Peyer's patch (tissue), 4 donors: ENCODE measurements around the gene ZNF664. TPM values are rescaled to one million over a fixed set of nuclear protein-coding genes. Genes with fewer than 3 reads are reported as not detected.

Experiments
- DNase-seq, 3 donors: peaks; one replicate each; pipeline ENCODE4 v3.0.0-alpha.2; 2017 to 2019
- H3K27ac ChIP-seq, 4 donors: fragments of 200-600 bp; sonication (generic); one replicate each; pipeline ENCODE4 v1.5.1; 2016 to 2019
- H3K27me3 ChIP-seq, 2 donors: fragments of 200-600 bp; sonication (generic); one replicate each; pipeline ENCODE4 v1.5.1; 2019
- H3K36me3 ChIP-seq, 3 donors: fragments of 200-600 bp; sonication (generic); one replicate each; pipeline ENCODE4 v1.5.1; 2016 to 2019
- H3K4me1 ChIP-seq, 4 donors: fragments of 200-600 bp; sonication (generic); one replicate each; pipeline ENCODE4 v1.5.1; 2016 to 2019
- H3K4me3 ChIP-seq, 4 donors: fragments of 200-600 bp; sonication (generic); 1 replicate in 3 of 4; 2 replicates in 1 of 4; pipeline ENCODE4 v1.5.1; 2016 to 2019; ENCODE audit warnings: mild to moderate bottlenecking in 1 of 4
- H3K9me3 ChIP-seq, 4 donors: fragments of 200-600 bp; sonication (generic); one replicate each; pipeline ENCODE4 v1.5.1; 2016 to 2019; ENCODE audit warnings: mild to moderate bottlenecking in 1 of 4
- POLR2A ChIP-seq, 2 donors: fragments of 450-650 bp; IDR thresholded peaks; one replicate each; pipeline ENCODE4 v1.5.1; 2017; ENCODE audit warnings: antibody characterized with exemption in 2 of 2, mild to moderate bottlenecking in 2 of 2, moderate library complexity in 2 of 2
- total RNA-seq, 4 donors: library from RNA; depleted of rRNA; stranded (reverse); fragments of >200 nt; gene quantifications; one replicate each; pipeline ENCODE4 v1.1.0, GENCODE V29; 2016
- TF ChIP-seq, protein P1 (sequence below), 6 experiments: fragments of 450-650 bp in 4 of 6; fragments of 200-600 bp in 2 of 6; sonication (generic) in 1 of 6; IDR thresholded peaks; one replicate each; pipeline ENCODE4 v1.5.1; 2017 to 2019; ENCODE audit warnings: antibody characterized with exemption in 6 of 6, mild to moderate bottlenecking in 3 of 6, moderate library complexity in 1 of 6

Gene ZNF664
- total RNA-seq, 4 donors from 2014 or later = 75.9 to 160 (median 114) TPM

DNA sequence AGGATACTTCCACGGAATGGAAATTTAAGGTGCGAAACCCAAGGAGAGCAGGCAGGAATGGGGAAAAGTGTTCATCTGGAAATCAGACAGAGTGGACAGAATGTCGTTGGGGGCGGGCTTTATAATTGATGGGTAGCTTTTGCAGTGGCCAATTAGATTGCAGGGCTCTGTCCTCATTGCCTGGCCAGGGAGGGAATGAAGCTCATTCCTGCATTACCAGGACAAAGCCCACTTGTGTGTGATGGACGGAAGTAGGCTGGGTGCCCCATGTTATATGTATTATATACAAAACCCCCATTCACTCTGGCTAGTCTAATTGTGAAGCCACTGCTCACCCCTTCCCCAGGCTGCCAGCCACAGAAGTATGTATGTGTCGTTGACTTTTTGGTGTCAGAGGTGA lies 23.6 kb downstream of the ZNF664 start:
- TF ChIP-seq POLR2A (IDR thresholded peaks at IDR 0.05) = no peak
- TF ChIP-seq, protein P1, sequence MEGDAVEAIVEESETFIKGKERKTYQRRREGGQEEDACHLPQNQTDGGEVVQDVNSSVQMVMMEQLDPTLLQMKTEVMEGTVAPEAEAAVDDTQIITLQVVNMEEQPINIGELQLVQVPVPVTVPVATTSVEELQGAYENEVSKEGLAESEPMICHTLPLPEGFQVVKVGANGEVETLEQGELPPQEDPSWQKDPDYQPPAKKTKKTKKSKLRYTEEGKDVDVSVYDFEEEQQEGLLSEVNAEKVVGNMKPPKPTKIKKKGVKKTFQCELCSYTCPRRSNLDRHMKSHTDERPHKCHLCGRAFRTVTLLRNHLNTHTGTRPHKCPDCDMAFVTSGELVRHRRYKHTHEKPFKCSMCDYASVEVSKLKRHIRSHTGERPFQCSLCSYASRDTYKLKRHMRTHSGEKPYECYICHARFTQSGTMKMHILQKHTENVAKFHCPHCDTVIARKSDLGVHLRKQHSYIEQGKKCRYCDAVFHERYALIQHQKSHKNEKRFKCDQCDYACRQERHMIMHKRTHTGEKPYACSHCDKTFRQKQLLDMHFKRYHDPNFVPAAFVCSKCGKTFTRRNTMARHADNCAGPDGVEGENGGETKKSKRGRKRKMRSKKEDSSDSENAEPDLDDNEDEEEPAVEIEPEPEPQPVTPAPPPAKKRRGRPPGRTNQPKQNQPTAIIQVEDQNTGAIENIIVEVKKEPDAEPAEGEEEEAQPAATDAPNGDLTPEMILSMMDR (IDR thresholded peaks at IDR 0.05) = no peak
- Histone ChIP-seq H3K4me3 (no peak overlapping the region), H3K4me1 (peaks cover 0 to 13% (median 0%) of the 10 kb centered on the region in 4 donors), H3K36me3 (peaks cover 0 to 54% (median 0%) of the 10 kb centered on the region in 3 donors), H3K9me3 (no peaks in the 10 kb centered on the region), H3K27me3 (no peaks in the 10 kb centered on the region), H3K27ac (no peak overlapping the region)
- no peak for DNase-seq

GRCh38 chr12:123997033-123997822 lies 24.2 kb downstream of the ZNF664 start:
- TF ChIP-seq, protein P1 (IDR thresholded peaks at IDR 0.05) = no peak
- no peak for TF ChIP-seq POLR2A (IDR thresholded peaks at IDR 0.05)

DNA sequence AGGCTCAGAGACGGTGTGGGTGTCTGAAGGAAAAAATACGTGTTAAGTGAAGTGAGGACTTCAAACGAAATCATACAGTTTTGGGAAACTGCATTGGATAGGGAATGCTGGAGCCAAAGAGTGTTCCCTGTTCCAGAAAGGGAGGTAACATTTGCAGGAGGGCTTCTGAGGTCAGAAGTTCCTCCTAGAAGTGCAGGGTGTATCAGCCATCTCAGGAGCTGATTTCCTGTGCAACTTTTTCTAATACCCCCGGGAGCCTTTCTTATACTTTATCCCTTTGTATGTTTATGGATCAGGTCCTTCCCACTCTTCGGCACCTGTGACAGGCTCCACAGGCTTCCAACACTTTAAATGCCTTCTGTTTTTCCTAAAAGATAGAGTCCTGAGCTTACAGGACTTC lies 24.9 kb downstream of the ZNF664 start:
- peaks cover 0 to 3% (median 0%) of the 10 kb centered on the region in 4 donors for H3K4me1 ChIP-seq
- H3K9me3 ChIP-seq = no peaks in the 10 kb centered on the region
- H3K4me3 ChIP-seq = no peak overlapping the region
- no peak overlapping the region for H3K27ac ChIP-seq
- peaks cover 0 to 55% (median 0%) of the 10 kb centered on the region in 3 donors for H3K36me3 ChIP-seq
- DNase-seq = no peak
- TF ChIP-seq POLR2A (IDR thresholded peaks at IDR 0.05) = no peak
- TF ChIP-seq, protein P1 (IDR thresholded peaks at IDR 0.05) = no peak
- no peaks in the 10 kb centered on the region for H3K27me3 ChIP-seq

More at GRCh38 chr12:123997033-123997822, 24.2 kb downstream of the ZNF664 start:
- DNase-seq = no peak
- no peaks in the 10 kb centered on the region for H3K9me3 ChIP-seq
- peaks cover 0 to 58% (median 0%) of the 10 kb centered on the region in 3 donors for H3K36me3 ChIP-seq
- peaks cover 0 to 9% (median 0%) of the 10 kb centered on the region in 4 donors for H3K4me1 ChIP-seq
- no peak overlapping the region for H3K27ac ChIP-seq
- no peak overlapping the region for H3K4me3 ChIP-seq
- H3K27me3 ChIP-seq = no peaks in the 10 kb centered on the region

DNA sequence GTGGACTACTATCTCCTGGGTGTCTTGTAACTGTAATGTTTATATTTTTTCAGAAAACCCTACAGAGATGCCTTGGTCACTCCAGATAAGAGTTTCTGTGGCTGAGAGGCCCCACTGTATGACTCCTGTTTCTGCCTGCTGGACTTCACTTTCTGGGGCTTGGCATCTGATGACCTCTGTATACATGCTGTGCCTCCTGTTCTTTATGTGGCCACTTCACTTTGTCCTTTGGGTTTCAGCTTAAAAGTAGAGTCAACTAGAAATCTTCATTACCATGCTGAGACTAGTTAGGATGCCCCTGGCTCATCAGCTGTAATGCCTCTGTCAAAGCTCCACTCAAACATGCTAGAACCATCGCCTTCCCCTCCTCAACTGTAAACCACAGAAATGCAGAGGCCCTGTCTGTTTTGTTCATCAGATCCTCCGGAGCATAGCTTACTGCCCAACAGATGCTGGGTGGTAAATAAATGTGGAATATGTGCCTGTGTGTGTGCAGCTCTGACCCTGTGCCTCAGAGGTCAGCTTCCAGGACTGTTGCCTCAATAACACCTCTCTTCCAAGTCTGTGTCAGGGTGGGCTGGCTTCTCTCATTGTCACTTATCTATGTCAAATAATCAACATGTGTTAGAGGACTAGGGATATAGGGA lies 25.5 kb downstream of the ZNF664 start:
- Histone ChIP-seq H3K4me1 (no peaks in the 10 kb centered on the region), H3K27ac (no peak overlapping the region)

GRCh38 chr12:123998991-123999359 lies 26.0 kb downstream of the ZNF664 start:
- Histone ChIP-seq H3K27me3 (no peaks in the 10 kb centered on the region), H3K4me1 (no peaks in the 10 kb centered on the region)
- no peak for DNase-seq

More for the DNA sequence above, 25.5 kb downstream of the ZNF664 start:
- H3K9me3 ChIP-seq = no peaks in the 10 kb centered on the region
- DNase-seq = no peak
- H3K27me3 ChIP-seq = no peaks in the 10 kb centered on the region
- H3K36me3 ChIP-seq = peaks cover 0 to 53% (median 0%) of the 10 kb centered on the region in 3 donors
- no peak overlapping the region for H3K4me3 ChIP-seq
- TF ChIP-seq, protein P1 (IDR thresholded peaks at IDR 0.05) = no peak
- no peak for TF ChIP-seq POLR2A (IDR thresholded peaks at IDR 0.05)

More at GRCh38 chr12:123998991-123999359, 26.0 kb downstream of the ZNF664 start:
- no peak overlapping the region for H3K27ac ChIP-seq
- no peak overlapping the region for H3K4me3 ChIP-seq
- TF ChIP-seq, protein P1 (IDR thresholded peaks at IDR 0.05) = no peak
- TF ChIP-seq POLR2A (IDR thresholded peaks at IDR 0.05) = no peak
- no peaks in the 10 kb centered on the region for H3K9me3 ChIP-seq
- H3K36me3 ChIP-seq = peaks cover 0 to 58% (median 0%) of the 10 kb centered on the region in 3 donors
